ENCODE data around the gene ANKMY1.

- TF ChIP-seq CTCF (conservative IDR thresholded peaks at IDR 0.05; ENCODE audit: low read length) (no peak), EZH2phosphoT487 (IDR thresholded peaks at IDR 0.05; ENCODE audit: borderline replicate concordance) (no peak)
These were observed 100.4 kb downstream of the ANKMY1 start for GRCh38 chr2:240457223-240458043.
